HUES6 (cell line): ENCODE data around the gene TMEM151B.
A peak's percentile ranks its signal among the peaks of the same experiment; 100 is the strongest.

Experiments used
- H3K27ac ChIP-seq: 2 replicates; pipeline ENCODE4 v1.7.0; 2013; ENCODE audit warnings: low read depth, mild to moderate bottlenecking, low read length, inconsistent platforms
- H3K27me3 ChIP-seq: 2 replicates; pipeline ENCODE4 v1.6.1; 2013; ENCODE audit warnings: low read length; ENCODE audit not compliant: control insufficient read depth, insufficient read depth
- H3K36me3 ChIP-seq: 2 replicates; pipeline ENCODE4 v1.6.1; 2013; ENCODE audit warnings: low read length; ENCODE audit not compliant: control insufficient read depth, insufficient read depth
- H3K4me1 ChIP-seq: 2 replicates; pipeline ENCODE4 v1.6.1; 2013; ENCODE audit warnings: low read length; ENCODE audit not compliant: control insufficient read depth, insufficient read depth
- H3K4me3 ChIP-seq: 2 replicates; pipeline ENCODE4 v1.5.1; 2013; ENCODE audit warnings: low read depth, low read length
- H3K9ac ChIP-seq: one replicate; pipeline ENCODE4 v1.6.1; 2013; ENCODE audit warnings: mild to moderate bottlenecking, low read length
- H3K9me3 ChIP-seq: 2 replicates; pipeline ENCODE4 v1.6.1; 2013; ENCODE audit warnings: low read depth, low read length; ENCODE audit not compliant: control insufficient read depth, insufficient read depth

TMEM151B gene

DNA sequence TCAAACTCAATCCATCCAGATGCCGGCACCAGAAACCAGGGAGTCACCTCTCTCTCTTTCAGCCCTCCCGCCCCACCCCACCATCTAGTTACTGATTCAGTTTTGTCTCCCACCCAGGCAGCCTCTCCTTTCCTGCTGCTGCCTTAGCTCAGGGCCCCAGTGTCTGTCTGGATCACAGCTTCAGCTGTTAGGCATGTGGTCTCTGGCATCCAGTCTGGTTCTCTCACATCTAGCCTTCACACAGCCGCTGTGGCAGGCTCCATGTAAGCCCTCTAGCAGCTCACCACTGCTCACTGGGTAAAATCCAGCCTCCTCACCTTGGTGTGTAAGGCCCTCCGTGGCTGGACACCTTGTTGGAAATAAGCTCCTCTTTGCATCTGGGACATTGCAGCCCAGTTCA lies 21.6 kb downstream of the TMEM151B start:
- H3K9me3 ChIP-seq, result no peaks in the 10 kb centered on the region
- peaks cover 6% of the 10 kb centered on the region for H3K4me1 ChIP-seq
- peaks cover 77% of the 10 kb centered on the region for H3K27me3 ChIP-seq
- H3K36me3 ChIP-seq, result no peaks in the 10 kb centered on the region
- H3K4me3 ChIP-seq, result no peak overlapping the region
- no peak overlapping the region for H3K27ac ChIP-seq
- H3K9ac ChIP-seq, result no peak overlapping the region

DNA sequence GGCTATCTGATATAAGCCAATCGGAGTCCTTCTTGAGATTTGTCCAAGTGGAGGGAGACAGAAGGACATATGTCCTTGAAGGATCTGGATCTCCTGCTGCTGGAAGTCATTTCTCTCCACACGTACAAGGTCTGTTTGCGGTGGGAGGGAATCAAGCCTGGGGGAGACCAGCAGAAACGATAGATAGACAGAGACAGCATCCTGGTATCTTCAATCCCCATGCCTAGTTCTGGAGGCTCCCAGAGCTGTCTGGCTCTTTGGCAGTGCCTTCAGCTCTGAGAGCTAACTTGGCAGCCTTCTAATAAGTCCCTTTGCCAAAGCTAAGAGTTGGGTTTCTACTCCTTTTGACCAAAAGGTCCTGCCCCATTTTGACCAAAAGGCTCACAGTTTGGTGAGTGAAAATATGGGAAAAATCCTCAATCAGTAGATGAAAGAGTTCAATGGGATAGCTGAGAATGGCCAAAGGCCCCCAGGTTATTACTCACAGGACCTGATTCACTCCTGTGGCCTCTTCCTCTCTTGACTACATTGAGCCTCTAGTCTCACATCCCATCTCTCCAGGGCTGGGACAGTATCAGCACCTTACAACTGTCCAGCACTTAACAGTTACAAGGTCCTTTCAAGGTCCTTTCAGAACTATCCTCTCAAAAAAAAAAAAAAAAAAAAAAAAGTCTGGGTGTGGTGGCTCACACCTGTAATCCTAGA lies 22.6 kb downstream of the TMEM151B start:
- no peak overlapping the region for H3K9ac ChIP-seq
- H3K4me3 ChIP-seq, result no peak overlapping the region
- peaks cover 8% of the 10 kb centered on the region for H3K4me1 ChIP-seq
- no peak overlapping the region for H3K27ac ChIP-seq
- H3K27me3 ChIP-seq, result peaks cover 77% of the 10 kb centered on the region
- H3K9me3 ChIP-seq, result no peaks in the 10 kb centered on the region
- no peaks in the 10 kb centered on the region for H3K36me3 ChIP-seq

DNA sequence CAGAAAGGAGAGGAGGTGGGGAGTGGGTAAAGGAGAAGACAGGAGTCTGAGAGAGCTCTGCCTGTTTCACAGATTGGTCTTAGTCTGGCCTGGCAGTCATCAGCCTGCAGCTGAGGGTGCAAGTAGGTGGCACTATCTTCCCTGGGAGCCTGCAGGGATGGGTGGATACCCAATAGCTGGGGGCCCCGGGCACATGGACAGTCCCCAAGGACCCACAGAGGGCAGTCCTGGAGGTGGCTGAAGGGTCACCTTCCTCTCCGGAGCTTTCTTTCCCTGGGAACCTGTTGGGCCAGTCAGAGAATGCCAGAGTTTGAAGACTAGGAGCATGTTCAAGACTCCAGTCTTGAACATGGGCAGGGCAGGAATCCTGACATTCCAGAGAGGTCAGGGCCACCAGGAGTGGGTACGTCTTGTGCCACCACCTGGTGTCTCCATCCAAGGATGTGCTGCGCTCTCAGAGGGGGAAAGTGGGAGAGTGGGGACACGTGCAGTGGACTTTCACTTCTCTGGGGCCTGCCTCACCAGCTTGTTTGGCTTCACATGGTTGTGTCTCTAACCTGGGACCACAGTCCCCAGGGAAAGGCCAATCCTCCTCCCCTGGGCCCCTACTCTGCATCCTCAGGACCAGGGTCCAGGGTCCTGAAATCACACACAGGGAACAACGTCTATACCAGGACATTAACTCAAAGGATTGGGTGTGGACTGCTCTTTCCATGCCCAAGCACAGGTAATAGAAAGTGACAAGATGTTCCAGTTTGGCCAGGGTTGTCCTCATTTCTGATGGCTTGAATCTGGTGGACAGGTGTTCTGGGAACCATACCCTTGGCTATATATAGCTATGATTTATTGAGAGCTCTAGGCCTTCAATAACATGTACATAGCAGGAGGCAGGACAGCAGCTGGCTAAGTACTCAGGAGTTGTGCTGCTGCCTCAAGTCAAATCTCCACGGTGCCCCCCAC lies 24.9 kb downstream of the TMEM151B start:
- H3K27me3 ChIP-seq, result peaks cover 73% of the 10 kb centered on the region

DNA sequence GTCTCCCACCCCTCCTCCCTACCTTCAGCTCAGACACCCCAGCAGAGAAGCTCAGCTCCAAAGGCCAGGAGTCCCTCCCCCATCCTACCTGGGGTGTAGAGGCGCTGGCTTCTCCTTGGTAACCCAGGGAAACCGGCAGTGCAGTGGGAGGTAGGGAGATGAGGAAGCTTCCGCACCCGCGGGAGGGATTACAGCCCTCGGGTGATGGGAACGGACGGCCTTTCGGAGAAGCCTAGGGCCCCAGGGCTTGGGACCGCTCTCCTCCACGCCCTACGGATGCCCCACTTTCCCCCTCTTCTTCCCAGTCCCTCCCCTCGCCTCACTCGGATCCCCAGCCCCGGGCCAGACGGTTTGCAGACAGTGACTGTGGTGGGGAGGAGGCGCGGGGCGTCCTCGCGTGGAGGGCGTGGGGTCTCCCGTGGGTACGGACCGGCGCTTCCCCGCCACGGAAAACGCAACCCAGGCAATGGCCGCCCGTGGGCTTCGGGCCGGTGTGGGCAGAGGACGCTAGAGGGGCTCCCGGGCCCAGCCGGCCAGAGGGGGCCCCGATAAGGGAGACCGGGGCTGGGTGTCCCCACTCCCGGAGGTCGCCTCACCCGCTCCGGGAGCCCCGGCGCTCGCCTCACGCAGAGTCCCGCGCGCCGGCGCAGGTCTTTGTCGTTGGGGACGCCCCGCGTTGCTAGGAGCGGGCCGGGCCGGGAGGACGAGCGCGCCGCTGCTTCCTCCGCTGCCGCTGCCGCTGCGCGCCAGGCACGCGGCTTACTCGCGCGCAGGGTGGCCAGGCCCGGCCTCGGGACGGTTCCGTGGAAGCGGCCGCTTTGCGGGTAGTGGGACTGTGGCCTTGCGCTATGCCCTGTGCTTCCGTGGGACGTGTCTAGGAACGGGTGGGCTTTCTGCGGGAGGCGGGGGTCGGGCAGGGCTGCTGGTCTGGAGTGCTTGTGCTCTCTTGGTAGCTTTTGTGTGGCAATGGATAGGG lies 27.1 kb downstream of the TMEM151B start:
- H3K4me3 ChIP-seq, result peak overlapping the region; percentile 82
- H3K27me3 ChIP-seq, result peaks cover 53% of the 10 kb centered on the region
- H3K27ac ChIP-seq, result no peak overlapping the region
- H3K9ac ChIP-seq, result peak overlapping the region; percentile 45
- peaks cover 8% of the 10 kb centered on the region for H3K4me1 ChIP-seq
- no peaks in the 10 kb centered on the region for H3K9me3 ChIP-seq
- H3K36me3 ChIP-seq, result peaks cover 24% of the 10 kb centered on the region

More for the DNA sequence above, 24.9 kb downstream of the TMEM151B start:
- Histone ChIP-seq H3K4me3 (no peak overlapping the region), H3K4me1 (peaks cover 8% of the 10 kb centered on the region), H3K36me3 (peaks cover 1% of the 10 kb centered on the region), H3K9ac (no peak overlapping the region), H3K27ac (no peak overlapping the region), H3K9me3 (no peaks in the 10 kb centered on the region)

DNA sequence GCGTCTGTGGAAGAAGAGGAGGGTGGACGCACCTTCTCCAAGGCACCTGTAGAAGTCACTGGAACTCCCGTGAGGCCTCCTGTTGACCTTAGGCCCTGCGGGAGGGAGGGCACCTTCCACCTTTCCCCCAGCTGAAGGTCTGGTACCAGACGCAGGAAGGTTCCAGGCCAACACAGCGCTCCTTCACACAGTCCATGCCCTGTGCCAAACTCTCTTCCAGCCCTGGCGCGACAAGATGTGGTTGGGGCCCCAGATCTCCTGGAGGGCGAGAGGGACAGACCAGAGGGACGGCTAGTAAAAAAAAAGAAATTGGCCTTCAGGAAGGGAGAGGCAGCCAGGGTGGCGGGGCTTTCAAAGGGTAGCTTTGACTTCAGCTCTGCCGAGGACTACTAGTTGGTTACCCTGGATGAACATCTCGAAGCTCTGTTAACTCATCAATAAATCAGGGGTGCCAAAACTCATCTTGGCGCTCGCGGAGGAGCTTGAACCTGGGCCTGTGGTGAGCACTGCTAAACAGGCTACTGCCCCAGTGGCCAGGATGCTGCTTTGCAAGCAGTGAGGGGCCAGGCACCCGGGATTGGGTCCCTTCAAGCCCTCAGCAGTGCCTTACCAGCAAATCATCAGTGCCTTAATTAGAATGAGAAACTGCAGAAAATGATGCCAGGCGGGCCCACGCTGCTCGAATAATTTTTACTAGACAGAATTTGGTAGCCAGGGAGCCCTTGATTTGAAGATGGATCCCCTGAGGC lies 28.0 kb downstream of the TMEM151B start:
- Histone ChIP-seq H3K27ac (no peak overlapping the region), H3K4me3 (peak overlapping the region; percentile 82), H3K27me3 (peaks cover 48% of the 10 kb centered on the region), H3K36me3 (peaks cover 32% of the 10 kb centered on the region), H3K9me3 (no peaks in the 10 kb centered on the region), H3K9ac (peak overlapping the region; percentile 32), H3K4me1 (peaks cover 8% of the 10 kb centered on the region)

DNA sequence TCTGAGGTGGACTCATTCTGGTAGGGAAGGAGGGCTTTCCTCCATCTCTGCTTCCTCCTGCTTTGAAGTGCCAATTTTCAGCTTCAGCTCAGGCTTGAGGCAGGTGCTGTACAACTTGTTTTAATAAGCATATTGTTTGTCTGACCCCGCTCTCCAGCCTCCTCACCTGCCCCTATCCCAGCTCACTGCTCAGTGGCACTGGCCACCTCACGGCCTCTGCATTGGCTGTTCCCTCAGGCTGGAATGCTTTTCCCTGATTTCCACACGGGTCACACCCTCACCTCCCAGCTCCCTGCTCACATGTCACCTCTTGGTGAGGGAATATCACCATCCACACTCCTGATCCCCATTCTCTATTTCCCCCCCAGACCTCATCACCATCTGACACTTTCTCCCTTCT lies 28.6 kb downstream of the TMEM151B start:
- Histone ChIP-seq H3K27me3 (peaks cover 45% of the 10 kb centered on the region), H3K9ac (no peak overlapping the region), H3K4me3 (no peak overlapping the region), H3K4me1 (peaks cover 8% of the 10 kb centered on the region), H3K9me3 (no peaks in the 10 kb centered on the region), H3K36me3 (peaks cover 39% of the 10 kb centered on the region), H3K27ac (no peak overlapping the region)

DNA sequence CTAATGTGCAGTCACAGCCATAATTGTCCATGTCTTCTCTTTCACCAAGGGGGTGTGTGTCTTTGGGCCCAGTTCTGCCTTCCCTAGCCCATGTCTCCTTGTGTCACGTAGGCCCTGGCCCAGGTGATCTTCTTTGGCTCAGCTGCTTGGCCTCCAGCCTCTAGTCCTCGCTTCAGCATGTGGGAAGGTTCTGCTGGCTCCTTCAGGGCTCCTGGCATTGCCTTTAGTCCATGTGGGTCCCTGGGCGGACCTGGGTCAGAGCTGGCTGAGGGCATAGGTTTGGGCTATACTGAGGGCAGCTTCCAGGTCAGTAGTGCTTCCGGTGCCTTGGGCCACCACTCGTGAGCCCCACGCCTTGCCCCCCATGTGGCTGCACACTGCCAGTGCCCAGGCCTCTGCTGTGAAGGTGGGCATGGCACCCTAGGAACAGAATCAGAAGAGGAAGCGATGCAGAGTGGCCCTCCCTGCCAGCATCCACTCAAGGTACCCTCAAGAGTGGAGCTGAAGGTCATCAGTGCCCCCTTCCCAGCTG lies 30.1 kb downstream of the TMEM151B start:
- H3K4me1 ChIP-seq, result peaks cover 12% of the 10 kb centered on the region
- H3K36me3 ChIP-seq, result peaks cover 53% of the 10 kb centered on the region
- H3K4me3 ChIP-seq, result no peak overlapping the region
- no peak overlapping the region for H3K9ac ChIP-seq
- H3K27me3 ChIP-seq, result peaks cover 37% of the 10 kb centered on the region
- H3K9me3 ChIP-seq, result no peaks in the 10 kb centered on the region
- no peak overlapping the region for H3K27ac ChIP-seq

DNA sequence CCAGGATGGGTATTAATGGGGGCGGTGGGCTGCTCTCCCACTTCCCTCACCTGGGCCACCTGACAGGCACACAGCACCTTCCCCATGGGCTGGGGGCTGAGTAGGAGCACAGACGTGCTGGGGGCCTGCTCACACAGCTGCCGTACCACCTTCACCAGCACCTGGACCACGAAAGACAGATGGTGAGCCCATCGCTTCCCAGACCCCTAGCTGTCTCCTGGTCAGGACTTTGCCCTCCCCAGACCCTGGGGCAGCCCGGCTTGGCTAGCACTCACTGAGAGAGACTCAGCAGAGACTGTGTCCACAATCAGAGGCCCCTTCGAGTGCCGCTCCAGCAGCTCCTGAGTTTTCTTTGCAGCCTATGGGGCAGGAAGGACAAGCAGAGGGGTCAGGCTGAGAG lies 30.9 kb downstream of the TMEM151B start:
- Histone ChIP-seq H3K27ac (no peak overlapping the region), H3K4me3 (no peak overlapping the region), H3K4me1 (peaks cover 12% of the 10 kb centered on the region), H3K9me3 (no peaks in the 10 kb centered on the region), H3K36me3 (peaks cover 60% of the 10 kb centered on the region), H3K9ac (no peak overlapping the region), H3K27me3 (peaks cover 30% of the 10 kb centered on the region)

DNA sequence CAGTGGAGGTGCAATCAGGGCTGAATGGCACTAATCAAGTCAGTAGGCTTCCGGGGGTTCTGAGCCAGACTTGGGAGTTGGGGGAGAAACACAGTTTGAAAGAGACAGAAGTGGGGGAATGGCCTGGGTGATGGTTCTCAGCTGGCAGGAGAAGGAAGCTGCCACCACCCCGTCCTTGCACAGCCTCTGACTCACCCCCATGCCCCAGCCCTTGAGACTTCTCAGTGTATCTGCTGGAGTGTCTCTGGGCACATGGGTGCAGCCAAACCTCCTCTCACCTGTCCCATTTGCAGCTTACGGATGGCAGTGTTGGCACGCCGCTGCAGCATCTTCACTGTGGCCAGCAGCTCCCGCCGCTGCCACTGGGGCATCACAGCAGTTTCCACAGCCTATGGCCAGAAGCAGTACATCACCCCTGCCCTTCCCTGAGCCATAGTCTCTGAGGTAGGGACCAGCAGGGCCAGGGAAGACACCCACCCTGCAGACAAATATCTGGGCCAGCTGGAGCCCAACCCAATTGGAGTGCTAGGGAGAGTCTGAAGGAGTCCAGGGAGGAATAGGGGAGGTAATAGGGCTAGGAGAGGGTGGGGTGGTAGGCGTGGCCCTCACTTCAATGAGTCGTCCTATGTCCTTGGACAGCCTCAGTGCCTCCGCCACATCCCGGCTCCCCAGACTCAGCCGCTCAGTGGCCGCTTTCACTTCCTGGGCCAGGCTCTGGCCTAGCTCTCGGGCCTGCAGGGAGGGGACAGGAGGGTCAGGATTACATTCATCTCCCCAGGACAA lies 31.7 kb downstream of the TMEM151B start:
- Histone ChIP-seq H3K36me3 (peaks cover 69% of the 10 kb centered on the region), H3K9me3 (no peaks in the 10 kb centered on the region), H3K27ac (no peak overlapping the region), H3K27me3 (peaks cover 21% of the 10 kb centered on the region), H3K4me3 (no peak overlapping the region), H3K4me1 (peaks cover 5% of the 10 kb centered on the region), H3K9ac (no peak overlapping the region)
